ENCODE results near the gene SERPINA6. TPM values are rescaled to one million over a fixed set of nuclear protein-coding genes. Genes with fewer than 3 reads are reported as not detected.

The SERPINA6 gene
- total and polyA plus RNA-seq, 4 donors = not detected

DNA sequence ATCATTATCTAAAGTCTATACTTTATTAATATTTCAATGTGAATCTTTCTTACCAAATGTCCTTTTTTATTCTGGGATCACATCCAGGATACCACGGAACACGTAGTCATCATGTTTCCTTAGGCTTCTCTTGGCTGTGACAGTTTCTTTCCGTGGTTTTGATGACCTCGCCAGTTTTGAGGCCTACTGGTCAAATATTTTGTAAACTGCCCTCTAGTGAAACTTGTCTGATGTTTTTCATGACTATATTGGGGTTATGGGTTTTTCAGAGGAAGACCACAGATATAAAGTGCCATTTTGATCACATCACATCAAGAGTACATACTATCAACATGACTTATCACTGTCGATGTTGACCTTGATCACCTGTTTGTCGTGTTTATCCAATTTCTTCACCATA is 14.1 kb upstream of the SERPINA6 start:
- Histone ChIP-seq H3K4me3 (ENCODE audit: low read length in 2 of 2) (no peak overlapping the region), H3K27ac (ENCODE audit: low read depth in 1 of 2, low read length in 2 of 2) (no peak overlapping the region), H3K27me3 (ENCODE audit: control insufficient read depth in 1 of 2, insufficient read depth in 2 of 2, low read length in 1 of 2) (no peaks in the 10 kb centered on the region), H3K9me3 (ENCODE audit: control insufficient read depth, low read length) (no peaks in the 10 kb centered on the region), H3K36me3 (ENCODE audit: control insufficient read depth in 1 of 2, insufficient read depth in 2 of 2, low read length in 1 of 2) (no peaks in the 10 kb centered on the region), H3K4me1 (ENCODE audit: control insufficient read depth in 1 of 2, insufficient read depth in 2 of 2, low read length in 2 of 2) (no peaks in the 10 kb centered on the region)
- intact Hi-C loops (cut with DNase I) = no loop called here
- DNase-seq (no peak), ATAC-seq (ENCODE audit: low FRiP score) (no peak)
- 73 to 74% methylated on average over 6 of the region's 6 CpGs for WGBS, 2 donors

DNA sequence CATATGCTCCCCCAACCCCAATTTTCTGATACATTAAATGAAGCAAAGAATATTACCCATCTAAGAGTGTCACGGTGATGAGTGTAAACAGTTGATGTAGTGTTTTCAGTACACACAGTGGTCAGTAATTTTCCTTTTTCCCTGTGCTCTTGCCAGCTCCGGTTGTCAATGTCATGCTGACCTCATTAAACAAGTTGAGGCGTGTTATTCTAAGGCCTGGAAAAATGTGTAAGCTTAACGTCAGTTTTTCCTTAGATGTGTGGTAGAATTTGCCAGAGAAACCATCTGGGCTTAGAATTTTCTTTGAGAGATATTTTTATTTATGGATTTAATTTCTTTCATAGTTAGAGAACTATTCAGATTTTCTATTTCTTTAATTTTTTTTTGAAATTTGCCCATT is 11.7 kb upstream of the SERPINA6 start:
- no peaks in the 10 kb centered on the region for H3K36me3 ChIP-seq (ENCODE audit: control insufficient read depth in 1 of 2, insufficient read depth in 2 of 2, low read length in 1 of 2)
- intact Hi-C loops (cut with DNase I) = no loop called here
- no peak for DNase-seq
- no peaks in the 10 kb centered on the region for H3K4me1 ChIP-seq (ENCODE audit: control insufficient read depth in 1 of 2, insufficient read depth in 2 of 2, low read length in 2 of 2)
- H3K27me3 ChIP-seq (ENCODE audit: control insufficient read depth in 1 of 2, insufficient read depth in 2 of 2, low read length in 1 of 2) = no peaks in the 10 kb centered on the region
- no peak overlapping the region for H3K27ac ChIP-seq (ENCODE audit: low read depth in 1 of 2, low read length in 2 of 2)
- WGBS, 2 donors = 39 to 40% methylated on average over 4 of the region's 4 CpGs
- no peak for ATAC-seq (ENCODE audit: low FRiP score)
- H3K4me3 ChIP-seq (ENCODE audit: low read length in 2 of 2) = no peak overlapping the region
- peaks cover under 1% of the 10 kb centered on the region for H3K9me3 ChIP-seq (ENCODE audit: control insufficient read depth, low read length)

DNA sequence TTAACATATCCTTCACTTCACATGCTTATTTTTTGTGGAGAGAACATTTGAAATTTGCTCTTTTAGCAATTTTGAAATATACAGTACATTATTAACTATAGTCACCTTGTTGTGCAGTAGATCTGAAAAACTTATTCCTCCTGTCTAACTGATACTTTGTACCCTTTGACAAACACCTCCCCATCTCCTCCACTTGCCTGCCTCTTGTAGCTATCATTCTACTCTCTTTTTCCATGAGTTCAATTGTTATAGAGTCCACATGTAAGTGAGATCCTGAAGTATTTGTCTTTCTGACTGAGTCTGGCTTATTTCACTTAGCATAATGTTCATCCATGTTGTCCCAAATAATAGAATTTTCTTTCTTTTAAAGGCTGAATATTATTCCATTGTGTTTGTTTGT is 9.5 kb upstream of the SERPINA6 start:
- ATAC-seq (ENCODE audit: low FRiP score) (no peak), DNase-seq (no peak)
- Histone ChIP-seq H3K4me1 (ENCODE audit: control insufficient read depth in 1 of 2, insufficient read depth in 2 of 2, low read length in 2 of 2) (no peaks in the 10 kb centered on the region), H3K27me3 (ENCODE audit: control insufficient read depth in 1 of 2, insufficient read depth in 2 of 2, low read length in 1 of 2) (no peaks in the 10 kb centered on the region), H3K9me3 (ENCODE audit: control insufficient read depth, low read length) (peaks cover 1% of the 10 kb centered on the region), H3K27ac (ENCODE audit: low read depth in 1 of 2, low read length in 2 of 2) (no peak overlapping the region), H3K36me3 (ENCODE audit: control insufficient read depth in 1 of 2, insufficient read depth in 2 of 2, low read length in 1 of 2) (no peaks in the 10 kb centered on the region), H3K4me3 (ENCODE audit: low read length in 2 of 2) (no peak overlapping the region)
- intact Hi-C loops (cut with DNase I) = no loop called here

DNA sequence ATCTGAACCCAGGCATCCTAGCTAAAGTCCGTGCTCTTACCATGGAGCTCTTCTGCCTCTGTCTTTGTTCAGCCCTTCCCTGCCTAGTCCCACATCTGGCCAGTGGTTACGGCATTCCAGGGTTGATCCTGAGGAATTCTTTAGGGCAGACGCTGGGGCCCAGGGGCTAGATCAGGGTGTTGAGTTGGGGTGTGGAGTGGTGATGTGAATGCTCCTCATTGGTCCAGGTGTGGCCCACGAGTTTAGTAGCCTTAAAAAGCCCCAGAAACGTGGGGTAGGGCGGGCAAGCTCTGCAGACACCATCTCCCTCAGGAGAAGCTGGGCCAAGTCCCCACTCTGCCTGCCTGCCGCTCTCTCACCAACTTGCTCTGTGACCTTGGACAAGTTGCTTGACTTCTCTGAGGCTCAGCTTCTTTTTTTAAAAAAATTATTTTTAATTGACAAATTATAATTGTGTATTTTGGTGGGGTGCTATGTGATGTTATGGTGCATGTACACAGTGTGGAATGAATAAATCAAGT is 9.0 kb upstream of the SERPINA6 start:
- Histone ChIP-seq H3K27ac (ENCODE audit: low read depth in 1 of 2, low read length in 2 of 2) (no peak overlapping the region), H3K9me3 (ENCODE audit: control insufficient read depth, low read length) (peaks cover 1% of the 10 kb centered on the region), H3K4me1 (ENCODE audit: control insufficient read depth in 1 of 2, insufficient read depth in 2 of 2, low read length in 2 of 2) (no peaks in the 10 kb centered on the region), H3K36me3 (ENCODE audit: control insufficient read depth in 1 of 2, insufficient read depth in 2 of 2, low read length in 1 of 2) (no peaks in the 10 kb centered on the region), H3K27me3 (ENCODE audit: control insufficient read depth in 1 of 2, insufficient read depth in 2 of 2, low read length in 1 of 2) (peaks cover 0 to 1% of the 10 kb centered on the region in 2 donors), H3K4me3 (ENCODE audit: low read length in 2 of 2) (no peak overlapping the region)
- intact Hi-C loops (cut with DNase I) = no loop called here
- whole genome bisulfite sequencing, 2 donors = 70 to 73% methylated on average over 7 of the region's 7 CpGs
- no peak for DNase-seq
- ATAC-seq (ENCODE audit: low FRiP score) = no peak

DNA sequence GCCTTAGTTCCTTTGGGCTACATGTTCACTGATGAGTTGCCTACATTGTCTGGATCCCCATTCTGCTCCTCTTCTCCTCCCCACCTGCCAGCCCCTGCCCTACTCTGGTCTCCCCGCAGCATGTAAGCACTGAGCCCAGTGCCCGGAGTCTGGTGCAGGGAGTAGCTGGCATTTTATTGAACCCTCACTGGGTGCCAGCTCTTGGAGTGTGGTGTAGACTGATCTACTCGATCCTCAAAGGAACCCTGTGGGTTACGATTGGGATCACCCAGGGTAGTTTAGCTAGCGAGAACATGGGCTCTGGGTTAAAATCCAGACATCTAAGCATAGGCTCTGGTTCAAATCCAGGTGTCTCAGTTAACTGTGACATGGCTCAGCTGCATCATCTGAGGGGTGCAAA is 8.3 kb upstream of the SERPINA6 start:
- Histone ChIP-seq H3K27ac (ENCODE audit: low read depth in 1 of 2, low read length in 2 of 2) (no peak overlapping the region), H3K9me3 (ENCODE audit: control insufficient read depth, low read length) (peaks cover 1% of the 10 kb centered on the region)
- WGBS, 2 donors = 93 to 99% methylated on average over 5 of the region's 5 CpGs

GRCh38 chr14:94330857-94331256 is 7.7 kb upstream of the SERPINA6 start:
- Histone ChIP-seq H3K4me3 (ENCODE audit: low read length in 2 of 2) (no peak overlapping the region), H3K27ac (ENCODE audit: low read depth in 1 of 2, low read length in 2 of 2) (no peak overlapping the region), H3K36me3 (ENCODE audit: control insufficient read depth in 1 of 2, insufficient read depth in 2 of 2, low read length in 1 of 2) (no peaks in the 10 kb centered on the region), H3K9me3 (ENCODE audit: control insufficient read depth, low read length) (peaks cover 1% of the 10 kb centered on the region), H3K4me1 (ENCODE audit: control insufficient read depth in 1 of 2, insufficient read depth in 2 of 2, low read length in 2 of 2) (no peaks in the 10 kb centered on the region), H3K27me3 (ENCODE audit: control insufficient read depth in 1 of 2, insufficient read depth in 2 of 2, low read length in 1 of 2) (peaks cover 0 to 1% of the 10 kb centered on the region in 2 donors)
- intact Hi-C loops (cut with DNase I) = no loop called here
- ATAC-seq (ENCODE audit: low FRiP score) = no peak
- 11 to 18% methylated on average over 2 of the region's 2 CpGs for WGBS, 2 donors
- no peak for DNase-seq

More for the DNA sequence above, 8.3 kb upstream of the SERPINA6 start:
- ATAC-seq (ENCODE audit: low FRiP score) = no peak
- intact Hi-C loops (cut with DNase I) = no loop called here
- Histone ChIP-seq H3K36me3 (ENCODE audit: control insufficient read depth in 1 of 2, insufficient read depth in 2 of 2, low read length in 1 of 2) (no peaks in the 10 kb centered on the region), H3K4me3 (ENCODE audit: low read length in 2 of 2) (no peak overlapping the region), H3K27me3 (ENCODE audit: control insufficient read depth in 1 of 2, insufficient read depth in 2 of 2, low read length in 1 of 2) (peaks cover 0 to 1% of the 10 kb centered on the region in 2 donors), H3K4me1 (ENCODE audit: control insufficient read depth in 1 of 2, insufficient read depth in 2 of 2, low read length in 2 of 2) (no peaks in the 10 kb centered on the region)
- DNase-seq = no peak

DNA sequence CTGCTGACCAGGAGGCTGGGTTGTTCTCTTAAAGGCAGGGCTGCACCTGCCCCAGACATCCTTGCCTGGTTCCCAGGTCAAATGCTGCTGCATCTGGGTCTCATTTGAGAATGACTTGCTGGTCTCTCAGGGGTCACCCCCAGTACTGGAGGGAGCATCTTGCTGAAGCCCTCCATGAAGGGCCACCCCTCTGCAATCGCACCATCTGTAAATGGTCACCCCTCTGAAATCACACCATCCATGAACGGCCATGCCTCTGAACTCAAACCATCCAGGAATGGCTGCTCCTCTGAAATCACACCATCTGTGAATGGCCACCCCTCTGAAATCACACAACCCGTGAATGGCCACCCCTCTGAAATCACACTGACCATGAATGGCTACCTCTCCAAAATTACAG is 7.3 kb upstream of the SERPINA6 start:
- DNase-seq (no peak), ATAC-seq (ENCODE audit: low FRiP score) (no peak)
- Histone ChIP-seq H3K27ac (ENCODE audit: low read depth in 1 of 2, low read length in 2 of 2) (no peak overlapping the region), H3K4me3 (ENCODE audit: low read length in 2 of 2) (no peak overlapping the region), H3K9me3 (ENCODE audit: control insufficient read depth, low read length) (peaks cover 1% of the 10 kb centered on the region), H3K4me1 (ENCODE audit: control insufficient read depth in 1 of 2, insufficient read depth in 2 of 2, low read length in 2 of 2) (no peaks in the 10 kb centered on the region), H3K36me3 (ENCODE audit: control insufficient read depth in 1 of 2, insufficient read depth in 2 of 2, low read length in 1 of 2) (no peaks in the 10 kb centered on the region), H3K27me3 (ENCODE audit: control insufficient read depth in 1 of 2, insufficient read depth in 2 of 2, low read length in 1 of 2) (peaks cover 0 to 1% of the 10 kb centered on the region in 2 donors)
- intact Hi-C loops (cut with DNase I) = no loop called here
- WGBS, 2 donors = 85 to 87% methylated on average over 3 of the region's 3 CpGs

DNA sequence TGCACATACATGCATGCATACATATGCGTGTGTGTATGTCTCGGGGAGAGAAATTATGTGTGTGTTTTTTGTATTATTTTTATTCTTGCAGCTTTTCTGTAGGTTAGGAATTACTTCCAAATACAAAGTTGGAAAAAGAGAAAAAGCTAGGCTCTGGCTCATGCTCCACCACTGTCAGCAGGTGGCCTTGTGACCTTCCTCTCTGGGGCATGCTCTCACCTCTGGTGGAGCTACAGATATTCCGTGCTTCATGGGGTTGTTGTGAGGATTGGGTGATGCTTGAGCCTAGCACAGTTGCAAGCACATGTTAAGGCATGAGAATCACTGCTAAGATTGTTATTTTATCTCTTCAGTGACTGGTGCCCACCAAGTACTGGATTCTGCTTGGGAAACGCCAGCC is 6.7 kb upstream of the SERPINA6 start:
- H3K4me1 ChIP-seq (ENCODE audit: control insufficient read depth in 1 of 2, insufficient read depth in 2 of 2, low read length in 2 of 2) = no peaks in the 10 kb centered on the region
- DNase-seq = no peak
- 91 to 93% methylated on average over 4 of the region's 4 CpGs for WGBS, 2 donors
- H3K36me3 ChIP-seq (ENCODE audit: control insufficient read depth in 1 of 2, insufficient read depth in 2 of 2, low read length in 1 of 2) = no peaks in the 10 kb centered on the region
- intact Hi-C loops (cut with DNase I) = no loop called here
- no peak for ATAC-seq (ENCODE audit: low FRiP score)
- H3K27ac ChIP-seq (ENCODE audit: low read depth in 1 of 2, low read length in 2 of 2) = no peak overlapping the region
- H3K9me3 ChIP-seq (ENCODE audit: control insufficient read depth, low read length) = peaks cover 1% of the 10 kb centered on the region
- H3K4me3 ChIP-seq (ENCODE audit: low read length in 2 of 2) = no peak overlapping the region
- peaks cover 0 to 1% of the 10 kb centered on the region in 2 donors for H3K27me3 ChIP-seq (ENCODE audit: control insufficient read depth in 1 of 2, insufficient read depth in 2 of 2, low read length in 1 of 2)

- DNase-seq (no peak), ATAC-seq (ENCODE audit: low FRiP score) (no peak)
- Histone ChIP-seq H3K9me3 (ENCODE audit: control insufficient read depth, low read length) (peaks cover 1% of the 10 kb centered on the region), H3K27ac (ENCODE audit: low read depth in 1 of 2, low read length in 2 of 2) (no peak overlapping the region), H3K4me1 (ENCODE audit: control insufficient read depth in 1 of 2, insufficient read depth in 2 of 2, low read length in 2 of 2) (no peaks in the 10 kb centered on the region), H3K4me3 (ENCODE audit: low read length in 2 of 2) (no peak overlapping the region), H3K36me3 (ENCODE audit: control insufficient read depth in 1 of 2, insufficient read depth in 2 of 2, low read length in 1 of 2) (no peaks in the 10 kb centered on the region), H3K27me3 (ENCODE audit: control insufficient read depth in 1 of 2, insufficient read depth in 2 of 2, low read length in 1 of 2) (peaks cover 0 to 1% of the 10 kb centered on the region in 2 donors)
- 78 to 82% methylated on average over 2 of the region's 2 CpGs for WGBS, 2 donors
- intact Hi-C loops (cut with DNase I) = no loop called here
These were observed 5.1 kb upstream of the SERPINA6 start for GRCh38 chr14:94328196-94328595.

Measured in aorta (tissue), 5 donors.